Stimulated activated naive B cell treated with anti-CD40 and anti-IgM and Interleukin-4, amounts not matched to agents 10 μg/mL and 1 μg/mL and 100 μg/mL, for 72 hours (primary cell): ENCODE measurements around the gene NLRP11.
"Not testable (repeated sequence)": the region's sequence is repeated elsewhere in the genome, so short reads cannot be mapped to it uniquely, and the experiment has no call there.

Source experiments
- ATAC-seq, 2 donors: fragments of 150-1000 bp; cut with Tn5 transposase; replicated peaks; 2 replicates each; pipeline ENCODE4 v1.10.0; 2021; ENCODE audit warnings: moderate library complexity in 1 of 2
- DNase-seq: peaks from one replicate; pipeline ENCODE4 v3.0.0; 2021
- H3K27ac Mint-ChIP-seq: one replicate; pipeline ENCODE4 v1.8.0; 2022; ENCODE audit warnings: mild to moderate bottlenecking, mixed read lengths
- H3K27me3 Mint-ChIP-seq, 2 donors: one replicate each; pipeline ENCODE4 v1.8.0; 2022; ENCODE audit warnings: mixed read lengths in 2 of 2
- H3K36me3 Mint-ChIP-seq, 2 donors: one replicate each; pipeline ENCODE4 v1.8.0; 2022; ENCODE audit warnings: mixed read lengths in 2 of 2, mild to moderate bottlenecking in 1 of 2
- H3K4me1 Mint-ChIP-seq, 2 donors: one replicate each; pipeline ENCODE4 v1.8.0; 2022; ENCODE audit warnings: mixed read lengths in 2 of 2, mild to moderate bottlenecking in 1 of 2
- H3K4me3 Mint-ChIP-seq, 2 donors: one replicate each; pipeline ENCODE4 v1.8.0; 2022; ENCODE audit warnings: mild to moderate bottlenecking in 2 of 2, mixed read lengths in 2 of 2, moderate library complexity in 1 of 2
- H3K9me3 Mint-ChIP-seq, 2 donors: one replicate each; pipeline ENCODE4 v1.8.0; 2022; ENCODE audit warnings: mixed read lengths in 2 of 2, mild to moderate bottlenecking in 1 of 2

Gene NLRP11

GRCh38 chr19:55820037-55820436 is 11.8 kb downstream of the NLRP11 start:
- Mint-ChIP-seq H3K27me3 (peaks cover 25 to 29% of the 10 kb centered on the region in 2 donors), H3K4me1 (peaks cover 6 to 15% of the 10 kb centered on the region in 2 donors), H3K36me3 (no peaks in the 10 kb centered on the region), H3K27ac (no peak overlapping the region), H3K4me3 (no peak overlapping the region), H3K9me3 (peaks cover 0 to 3% of the 10 kb centered on the region in 2 donors)
- ATAC-seq (no peak), DNase-seq (no peak)

DNA sequence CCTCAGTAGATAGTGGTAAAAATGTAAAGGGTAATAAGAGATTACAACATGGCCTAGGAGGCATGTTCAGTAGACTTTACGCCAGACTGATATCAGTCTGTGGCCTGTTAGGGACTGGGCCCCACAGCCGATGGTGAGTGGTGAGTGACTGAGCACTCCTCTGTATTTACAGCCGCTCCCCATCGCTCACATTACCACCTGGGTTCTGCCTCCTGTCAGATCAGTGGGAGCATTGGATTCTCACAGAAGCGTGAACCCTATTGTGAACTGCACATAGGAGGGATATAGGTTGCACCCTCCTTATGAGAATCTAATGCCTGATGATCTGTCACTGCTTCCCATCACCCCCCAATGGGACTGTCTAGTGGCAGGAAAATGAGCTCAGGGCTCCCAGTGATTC is 17.9 kb downstream of the NLRP11 start:
- H3K36me3 Mint-ChIP-seq: peaks cover 0 to 3% of the 10 kb centered on the region in 2 donors
- ATAC-seq (no peak), DNase-seq (no peak)
- H3K9me3 Mint-ChIP-seq: no peaks in the 10 kb centered on the region
- H3K4me1 Mint-ChIP-seq: peaks cover 4% of the 10 kb centered on the region in 2 donors
- H3K4me3 Mint-ChIP-seq: no peak overlapping the region
- peaks cover 25 to 27% of the 10 kb centered on the region in 2 donors for H3K27me3 Mint-ChIP-seq
- no peak overlapping the region for H3K27ac Mint-ChIP-seq

- ATAC-seq (peak; percentile 54 to 60), DNase-seq (no peak)
- Mint-ChIP-seq H3K27ac (no peak overlapping the region), H3K27me3 (peaks cover 15 to 20% of the 10 kb centered on the region in 2 donors), H3K4me1 (peaks cover 4% of the 10 kb centered on the region in 2 donors), H3K9me3 (peaks cover 0 to 1% of the 10 kb centered on the region in 2 donors), H3K4me3 (no peak overlapping the region), H3K36me3 (peaks cover 0 to 5% of the 10 kb centered on the region in 2 donors)
These were observed 19.4 kb downstream of the NLRP11 start for GRCh38 chr19:55812449-55812848.

DNA sequence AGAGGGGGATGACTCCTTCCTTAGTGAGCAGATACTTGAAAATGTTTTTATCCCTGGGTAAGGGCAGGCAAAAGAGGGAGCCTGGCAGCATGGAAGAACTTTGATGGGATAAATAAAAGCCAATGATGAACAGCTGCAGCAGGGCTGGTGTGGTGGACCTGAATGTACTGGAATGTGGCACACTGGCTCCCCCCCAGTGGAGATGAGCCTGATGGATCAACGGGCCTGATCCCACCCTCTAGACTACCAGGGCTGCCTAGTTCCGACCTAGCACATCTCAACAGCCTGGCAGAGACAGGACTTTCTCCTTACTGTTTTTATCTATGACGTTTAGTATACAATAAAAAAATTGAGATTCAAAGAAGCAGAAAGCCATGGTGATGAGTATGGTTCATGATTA is 20.5 kb downstream of the NLRP11 start:
- H3K4me1 Mint-ChIP-seq: peaks cover 4% of the 10 kb centered on the region in 2 donors
- DNase-seq (no peak), ATAC-seq (no peak)
- H3K27ac Mint-ChIP-seq: no peak overlapping the region
- peaks cover 17 to 22% of the 10 kb centered on the region in 2 donors for H3K27me3 Mint-ChIP-seq
- H3K9me3 Mint-ChIP-seq: peaks cover under 1 to 1% of the 10 kb centered on the region in 2 donors
- H3K36me3 Mint-ChIP-seq: peaks cover 0 to 5% of the 10 kb centered on the region in 2 donors
- no peak overlapping the region for H3K4me3 Mint-ChIP-seq

DNA sequence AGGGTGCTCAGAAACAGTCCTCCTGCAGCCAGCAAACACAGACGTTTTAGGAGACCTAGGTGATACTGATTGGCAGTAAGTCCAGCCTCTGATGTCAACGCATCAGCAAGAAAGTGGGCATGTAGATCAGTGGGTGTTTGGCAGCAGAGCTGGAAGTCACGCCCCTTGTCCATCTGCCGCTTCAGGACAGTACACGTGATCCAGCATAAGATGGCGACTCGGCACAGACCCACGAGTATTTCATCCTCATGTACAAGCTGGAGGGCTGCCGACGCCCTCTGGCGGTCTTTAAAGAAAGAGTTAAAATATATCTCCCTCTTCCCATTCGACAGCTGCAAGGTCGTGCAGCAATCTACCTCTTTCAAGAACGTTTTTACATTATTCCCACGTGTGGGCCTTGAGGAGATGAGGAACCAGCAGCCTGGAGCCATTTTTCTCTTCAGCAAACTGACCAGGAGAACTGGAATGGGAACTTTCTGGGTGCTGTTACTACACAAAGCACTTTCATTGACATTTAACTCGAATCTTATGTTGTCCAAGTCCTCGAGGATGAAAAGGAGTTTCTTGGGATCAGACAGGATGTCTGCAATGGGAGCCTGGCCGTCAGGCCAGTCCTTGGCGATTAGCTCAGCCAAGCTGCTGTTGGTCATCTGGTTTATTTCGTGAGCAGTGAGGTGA is 22.3 kb downstream of the NLRP11 start:
- DNase-seq (peak; percentile 61), ATAC-seq (peak; percentile 96 to 97)
- Mint-ChIP-seq H3K27ac (no peak overlapping the region), H3K4me1 (peaks cover 4% of the 10 kb centered on the region in 2 donors), H3K9me3 (peaks cover 1 to 7% of the 10 kb centered on the region in 2 donors), H3K27me3 (peaks cover 12 to 25% of the 10 kb centered on the region in 2 donors), H3K4me3 (peak overlapping the region; percentile 36 to 53), H3K36me3 (peaks cover 0 to 5% of the 10 kb centered on the region in 2 donors)

- Mint-ChIP-seq H3K36me3 (peaks cover 0 to 4% of the 10 kb centered on the region in 2 donors), H3K4me3 (no peak overlapping the region), H3K9me3 (peaks cover 0 to 7% of the 10 kb centered on the region in 2 donors), H3K4me1 (peaks cover 0 to 4% of the 10 kb centered on the region in 2 donors), H3K27ac (no peak overlapping the region), H3K27me3 (peaks cover 5 to 29% of the 10 kb centered on the region in 2 donors)
- DNase-seq (no peak), ATAC-seq (no peak)
These were observed 29.5 kb downstream of the NLRP11 start for GRCh38 chr19:55802281-55802680.

GRCh38 chr19:55801416-55801815 is 30.4 kb downstream of the NLRP11 start:
- H3K36me3 Mint-ChIP-seq: peaks cover 0 to 4% of the 10 kb centered on the region in 2 donors

GRCh38 chr19:55795021-55795420 is 36.8 kb downstream of the NLRP11 start:
- Mint-ChIP-seq H3K27me3 (peaks cover 5 to 17% of the 10 kb centered on the region in 2 donors), H3K27ac (no peak overlapping the region), H3K9me3 (no peaks in the 10 kb centered on the region), H3K36me3 (peaks cover 0 to 4% of the 10 kb centered on the region in 2 donors), H3K4me3 (no peak overlapping the region), H3K4me1 (no peaks in the 10 kb centered on the region)
- no peak for ATAC-seq
- no peak for DNase-seq

More at GRCh38 chr19:55801416-55801815, 30.4 kb downstream of the NLRP11 start:
- DNase-seq (no peak), ATAC-seq (no peak)
- no peak overlapping the region for H3K4me3 Mint-ChIP-seq
- H3K9me3 Mint-ChIP-seq: peaks cover 0 to 7% of the 10 kb centered on the region in 2 donors
- H3K27me3 Mint-ChIP-seq: peaks cover 5 to 22% of the 10 kb centered on the region in 2 donors
- H3K4me1 Mint-ChIP-seq: peaks cover 0 to 4% of the 10 kb centered on the region in 2 donors
- H3K27ac Mint-ChIP-seq: no peak overlapping the region

DNA sequence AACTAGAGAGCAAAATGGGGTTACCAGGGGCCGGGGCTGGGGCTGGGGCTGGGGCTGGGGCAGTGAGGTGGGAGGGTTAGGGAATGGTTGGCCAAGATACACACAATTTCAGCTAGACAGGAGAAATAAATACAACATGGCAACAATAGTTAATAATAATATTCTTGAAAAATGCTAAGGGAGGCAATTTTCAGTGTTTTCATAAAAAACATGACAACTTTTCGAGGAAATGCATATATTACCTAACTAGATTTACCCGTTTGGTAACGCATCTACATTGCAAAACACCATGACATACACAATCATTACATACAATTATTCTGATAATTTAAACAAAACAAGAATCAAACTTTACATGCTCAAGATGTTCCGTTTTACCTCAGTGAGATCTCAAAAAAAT is 50.7 kb downstream of the NLRP11 start:
- Mint-ChIP-seq H3K9me3 (no peaks in the 10 kb centered on the region), H3K4me1 (no peaks in the 10 kb centered on the region), H3K27ac (no peak overlapping the region), H3K36me3 (no peaks in the 10 kb centered on the region), H3K27me3 (peaks cover 36 to 56% of the 10 kb centered on the region in 2 donors), H3K4me3 (no peak overlapping the region)
- no peak for DNase-seq
- no peak for ATAC-seq

DNA sequence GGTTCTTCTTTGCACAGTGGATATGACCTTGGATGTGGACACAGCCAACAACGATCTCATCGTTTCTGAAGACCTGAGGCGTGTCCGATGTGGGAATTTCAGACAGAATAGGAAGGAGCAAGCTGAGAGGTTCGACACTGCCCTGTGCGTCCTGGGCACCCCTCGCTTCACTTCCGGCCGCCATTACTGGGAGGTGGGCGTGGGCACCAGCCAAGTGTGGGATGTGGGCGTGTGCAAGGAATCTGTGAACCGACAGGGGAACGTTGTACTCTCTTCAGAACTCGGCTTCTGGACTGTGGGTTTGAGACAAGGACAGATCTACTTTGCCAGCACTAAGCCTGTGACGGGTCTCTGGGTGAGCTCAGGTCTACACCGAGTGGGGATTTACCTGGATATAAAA is 53.5 kb downstream of the NLRP11 start:
- H3K27me3 Mint-ChIP-seq: peaks cover 42 to 70% of the 10 kb centered on the region in 2 donors

DNA sequence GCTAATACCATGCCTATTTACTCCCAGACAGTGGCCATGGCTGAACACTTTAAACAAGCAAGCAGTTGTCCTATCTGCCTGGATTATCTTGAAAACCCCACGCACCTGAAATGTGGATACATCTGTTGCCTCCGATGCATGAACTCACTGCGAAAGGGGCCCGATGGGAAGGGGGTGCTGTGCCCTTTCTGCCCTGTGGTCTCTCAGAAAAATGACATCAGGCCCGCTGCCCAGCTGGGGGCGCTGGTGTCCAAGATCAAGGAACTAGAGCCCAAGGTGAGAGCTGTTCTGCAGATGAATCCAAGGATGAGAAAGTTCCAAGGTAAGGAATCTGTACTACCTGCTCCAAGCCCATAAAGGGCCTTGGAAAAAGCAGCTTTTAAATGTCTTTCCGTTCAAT is 54.3 kb downstream of the NLRP11 start:
- no peak for ATAC-seq
- peaks cover 42 to 62% of the 10 kb centered on the region in 2 donors for H3K27me3 Mint-ChIP-seq

More for the DNA sequence above, 53.5 kb downstream of the NLRP11 start:
- ATAC-seq (no peak), DNase-seq (no peak)
- Mint-ChIP-seq H3K36me3 (no peaks in the 10 kb centered on the region), H3K27ac (no peak overlapping the region), H3K4me3 (no peak overlapping the region), H3K9me3 (no peaks in the 10 kb centered on the region), H3K4me1 (no peaks in the 10 kb centered on the region)

DNA sequence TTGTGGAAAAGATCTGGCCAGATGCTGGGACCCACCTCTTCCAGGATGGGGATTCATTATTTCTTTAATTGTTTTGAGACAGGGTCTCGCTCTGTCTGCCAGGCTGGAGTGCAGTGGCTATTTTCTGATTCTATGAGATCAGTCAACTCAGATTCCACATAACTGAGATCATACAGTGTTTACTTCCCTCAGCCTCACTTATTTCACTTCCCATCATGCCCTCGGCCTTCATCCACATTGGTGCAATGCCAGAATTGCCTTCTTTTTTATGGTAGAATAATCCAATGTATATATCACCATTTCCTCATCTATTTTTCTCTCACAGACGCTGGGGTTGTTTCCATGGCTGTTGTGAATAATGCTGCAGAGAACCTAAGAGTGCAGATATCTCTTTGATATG is 62.2 kb downstream of the NLRP11 start:
- ATAC-seq, H3K4me1 Mint-ChIP-seq, DNase-seq, H3K4me3 Mint-ChIP-seq, H3K27ac Mint-ChIP-seq, H3K36me3 Mint-ChIP-seq: not testable (repeated sequence)
- peaks cover 24 to 29% of the 10 kb centered on the region in 2 donors for H3K27me3 Mint-ChIP-seq
- H3K9me3 Mint-ChIP-seq: peaks cover 8 to 10% of the 10 kb centered on the region in 2 donors

More for the DNA sequence above, 54.3 kb downstream of the NLRP11 start:
- no peak for DNase-seq
- H3K4me3 Mint-ChIP-seq: no peak overlapping the region
- H3K27ac Mint-ChIP-seq: no peak overlapping the region
- H3K9me3 Mint-ChIP-seq: no peaks in the 10 kb centered on the region
- H3K36me3 Mint-ChIP-seq: no peaks in the 10 kb centered on the region
- H3K4me1 Mint-ChIP-seq: no peaks in the 10 kb centered on the region

GRCh38 chr19:55768818-55769217 is 63.0 kb downstream of the NLRP11 start, which contains the start of gene RFPL4AL1:
Gene RFPL4AL1, plus strand, starts transcription at chr19:55769118. Its CDS starts 2,687 bp downstream, at chr19:55771805.
- H3K4me3 Mint-ChIP-seq, H3K36me3 Mint-ChIP-seq, DNase-seq, H3K4me1 Mint-ChIP-seq, H3K27ac Mint-ChIP-seq, ATAC-seq: not testable (repeated sequence)
- H3K27me3 Mint-ChIP-seq: peaks cover 24 to 28% of the 10 kb centered on the region in 2 donors
- peaks cover 8 to 10% of the 10 kb centered on the region in 2 donors for H3K9me3 Mint-ChIP-seq

DNA sequence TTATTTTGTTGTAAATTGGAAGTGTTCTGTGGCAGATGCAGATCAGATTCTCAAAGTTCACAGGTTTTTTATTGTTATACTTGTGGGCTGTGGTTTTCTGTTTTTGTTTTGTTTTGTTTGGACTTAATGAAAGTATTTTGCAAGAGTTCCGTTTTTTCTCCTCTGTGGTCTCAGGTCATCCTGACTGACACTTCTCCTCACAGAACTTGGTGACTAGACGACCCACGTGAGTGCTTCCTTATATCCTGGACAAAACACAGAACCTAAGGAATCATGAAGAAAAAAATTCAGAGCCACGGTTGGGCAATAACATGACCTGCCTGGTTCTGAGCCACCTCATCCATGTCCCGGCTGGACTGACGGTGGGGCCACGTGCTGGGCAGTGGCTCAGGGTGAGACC is 65.3 kb downstream of the NLRP11 start:
- no peak overlapping the region for H3K27ac Mint-ChIP-seq
- no peak for ATAC-seq
- H3K4me1 Mint-ChIP-seq: no peaks in the 10 kb centered on the region
- peaks cover 8 to 10% of the 10 kb centered on the region in 2 donors for H3K9me3 Mint-ChIP-seq
- no peaks in the 10 kb centered on the region for H3K36me3 Mint-ChIP-seq
- H3K27me3 Mint-ChIP-seq: peaks cover 23 to 24% of the 10 kb centered on the region in 2 donors
- DNase-seq: no peak
- H3K4me3 Mint-ChIP-seq: no peak overlapping the region

DNA sequence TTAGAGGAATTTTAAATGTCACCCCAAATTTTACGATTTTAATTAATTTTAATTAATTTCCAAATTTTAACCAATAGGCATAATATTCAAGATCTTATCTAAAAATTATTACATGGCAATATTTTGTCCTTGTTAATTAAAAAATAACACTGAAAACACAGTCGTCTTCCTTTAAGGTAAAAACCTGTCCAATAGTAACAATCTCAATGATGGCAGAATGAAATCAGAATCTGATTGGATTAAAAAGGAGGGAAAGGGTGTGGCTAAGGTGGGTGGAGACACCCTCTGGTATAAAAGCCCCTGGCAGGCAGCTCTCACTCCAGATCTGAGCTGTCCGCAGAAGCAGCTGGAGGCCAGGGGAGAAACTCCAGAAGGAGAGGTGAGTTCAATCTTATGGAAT is 73.0 kb downstream of the NLRP11 start, which contains the start of gene RFPL4A:
Gene RFPL4A, plus strand, starts transcription at position 301 of the 400 bp plus-strand sequence. CDS start 2,704 bp downstream, outside the sequence.
- H3K9me3 Mint-ChIP-seq, H3K4me3 Mint-ChIP-seq, DNase-seq, ATAC-seq, H3K27ac Mint-ChIP-seq, H3K4me1 Mint-ChIP-seq, H3K36me3 Mint-ChIP-seq: not testable (repeated sequence)
- H3K27me3 Mint-ChIP-seq: peaks cover 18 to 24% of the 10 kb centered on the region in 2 donors
